ENCODE data around the gene TTC29.

DNA sequence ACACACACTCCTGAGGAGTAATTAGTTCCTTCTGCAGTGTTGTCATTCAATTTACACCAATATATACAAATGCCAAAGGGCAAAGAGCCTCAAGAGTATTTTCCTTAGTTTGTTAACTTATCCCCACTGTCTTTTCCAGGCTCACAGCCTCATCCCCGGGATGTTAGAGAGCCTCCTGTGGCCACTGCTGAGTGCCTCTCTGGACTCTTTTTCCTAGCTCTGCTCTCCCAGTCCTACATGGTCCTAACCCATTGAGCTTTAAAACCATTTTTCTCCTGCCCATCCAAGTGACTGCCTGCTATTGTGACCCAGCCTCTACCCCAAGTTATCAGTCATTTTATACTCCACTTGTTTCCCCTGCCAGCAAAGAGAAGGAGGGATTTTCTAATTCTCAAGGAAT is 23.5 kb upstream of the TTC29 start:
- TF ChIP-seq, protein P1, sequence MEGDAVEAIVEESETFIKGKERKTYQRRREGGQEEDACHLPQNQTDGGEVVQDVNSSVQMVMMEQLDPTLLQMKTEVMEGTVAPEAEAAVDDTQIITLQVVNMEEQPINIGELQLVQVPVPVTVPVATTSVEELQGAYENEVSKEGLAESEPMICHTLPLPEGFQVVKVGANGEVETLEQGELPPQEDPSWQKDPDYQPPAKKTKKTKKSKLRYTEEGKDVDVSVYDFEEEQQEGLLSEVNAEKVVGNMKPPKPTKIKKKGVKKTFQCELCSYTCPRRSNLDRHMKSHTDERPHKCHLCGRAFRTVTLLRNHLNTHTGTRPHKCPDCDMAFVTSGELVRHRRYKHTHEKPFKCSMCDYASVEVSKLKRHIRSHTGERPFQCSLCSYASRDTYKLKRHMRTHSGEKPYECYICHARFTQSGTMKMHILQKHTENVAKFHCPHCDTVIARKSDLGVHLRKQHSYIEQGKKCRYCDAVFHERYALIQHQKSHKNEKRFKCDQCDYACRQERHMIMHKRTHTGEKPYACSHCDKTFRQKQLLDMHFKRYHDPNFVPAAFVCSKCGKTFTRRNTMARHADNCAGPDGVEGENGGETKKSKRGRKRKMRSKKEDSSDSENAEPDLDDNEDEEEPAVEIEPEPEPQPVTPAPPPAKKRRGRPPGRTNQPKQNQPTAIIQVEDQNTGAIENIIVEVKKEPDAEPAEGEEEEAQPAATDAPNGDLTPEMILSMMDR (IDR thresholded peaks at IDR 0.05) = no peak
- TF ChIP-seq POLR2A (IDR thresholded peaks at IDR 0.05) = no peak
- no peak for TF ChIP-seq POLR2AphosphoS5 (IDR thresholded peaks at IDR 0.05; ENCODE audit: insufficient read depth in 1 of 2, low read depth in 1 of 2)

Data from vagina (tissue), 2 donors.